Measurements from ENCODE around the gene DIS3L2.
"Not testable (repeated sequence)": the region's sequence is repeated elsewhere in the genome, so short reads cannot be mapped to it uniquely, and the experiment has no call there.

GRCh38 chr2:232366461-232366860, 404.9 kb downstream of the DIS3L2 start:
- not testable (repeated sequence) for TF ChIP-seq CTCF (conservative IDR thresholded peaks at IDR 0.05; ENCODE audit: low read length); EZH2phosphoT487 (IDR thresholded peaks at IDR 0.05; ENCODE audit: borderline replicate concordance, low read depth, low read length)

Data from OCI-LY7 (cell line).